Esophagus muscularis mucosa (tissue), 3 donors: Measurements from ENCODE around the gene ZNF850.

Experiments used
- EP300 ChIP-seq: sonication (generic); formaldehyde crosslinking; IDR thresholded peaks from one replicate; pipeline ENCODE4 v1.6.1; 2017; ENCODE audit warnings: antibody characterized with exemption
- TF ChIP-seq, protein P1 (sequence below), 3 experiments: fragments of 200-600 bp in 2 of 3; fragments of 450-650 bp in 1 of 3; sonication (generic) in 2 of 3; IDR thresholded peaks; one replicate each; pipeline ENCODE4 v1.5.1; 2017 to 2019; ENCODE audit warnings: antibody characterized with exemption in 3 of 3, mild to moderate bottlenecking in 2 of 3, moderate library complexity in 1 of 3

DNA sequence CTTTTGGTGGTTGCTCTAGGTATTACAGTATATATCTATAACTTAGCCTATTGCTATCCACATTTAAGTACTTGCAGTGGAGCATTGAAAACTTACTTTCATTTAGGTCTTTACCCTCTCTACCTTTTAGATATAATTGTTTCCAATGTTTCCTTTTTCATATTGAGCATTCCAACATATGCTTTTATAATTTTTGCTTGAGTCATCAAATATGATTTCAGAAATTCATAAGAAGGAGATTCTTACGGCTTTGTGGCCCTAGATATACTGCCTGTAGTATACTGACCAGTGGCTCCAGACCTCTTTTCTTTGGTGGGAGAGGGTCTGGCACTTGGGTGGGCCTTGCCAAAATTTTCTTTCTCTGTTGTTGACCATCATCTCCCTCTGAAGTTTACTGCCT lies 32.8 kb upstream of the ZNF850 start:
- TF ChIP-seq, protein P1, sequence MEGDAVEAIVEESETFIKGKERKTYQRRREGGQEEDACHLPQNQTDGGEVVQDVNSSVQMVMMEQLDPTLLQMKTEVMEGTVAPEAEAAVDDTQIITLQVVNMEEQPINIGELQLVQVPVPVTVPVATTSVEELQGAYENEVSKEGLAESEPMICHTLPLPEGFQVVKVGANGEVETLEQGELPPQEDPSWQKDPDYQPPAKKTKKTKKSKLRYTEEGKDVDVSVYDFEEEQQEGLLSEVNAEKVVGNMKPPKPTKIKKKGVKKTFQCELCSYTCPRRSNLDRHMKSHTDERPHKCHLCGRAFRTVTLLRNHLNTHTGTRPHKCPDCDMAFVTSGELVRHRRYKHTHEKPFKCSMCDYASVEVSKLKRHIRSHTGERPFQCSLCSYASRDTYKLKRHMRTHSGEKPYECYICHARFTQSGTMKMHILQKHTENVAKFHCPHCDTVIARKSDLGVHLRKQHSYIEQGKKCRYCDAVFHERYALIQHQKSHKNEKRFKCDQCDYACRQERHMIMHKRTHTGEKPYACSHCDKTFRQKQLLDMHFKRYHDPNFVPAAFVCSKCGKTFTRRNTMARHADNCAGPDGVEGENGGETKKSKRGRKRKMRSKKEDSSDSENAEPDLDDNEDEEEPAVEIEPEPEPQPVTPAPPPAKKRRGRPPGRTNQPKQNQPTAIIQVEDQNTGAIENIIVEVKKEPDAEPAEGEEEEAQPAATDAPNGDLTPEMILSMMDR (IDR thresholded peaks at IDR 0.05), result no peak
- no peak for TF ChIP-seq EP300
